ENCODE data around the gene IGF2R. TPM values are rescaled to one million over a fixed set of nuclear protein-coding genes. Genes with fewer than 3 reads are reported as not detected.

IGF2R gene
- total RNA-seq, 1 experiment from 2014 or later: 31.5 TPM

GRCh38 chr6:160030103-160030502, 61.2 kb downstream of the IGF2R start:
- no peaks in the 10 kb centered on the region for H3K9me2 ChIP-seq (replicated peaks; ENCODE audit: low read length)
- H4K20me1 ChIP-seq (ENCODE audit: low read length): no peaks in the 10 kb centered on the region
- POLR2A ChIA-PET (ENCODE audit: unreplicated experiment): no interaction called here
- H3K4me2 ChIP-seq (ENCODE audit: low read length): peak overlapping the region; percentile 60
- peak overlapping the region; percentile 53 for H3K9ac ChIP-seq (ENCODE audit: low read length)
- H2AFZ ChIP-seq (ENCODE audit: low read length): no peak overlapping the region
- peaks cover 24% of the 10 kb centered on the region for H3K4me1 ChIP-seq (ENCODE audit: insufficient read depth, low read length)
- peaks cover 40% of the 10 kb centered on the region for H3K36me3 ChIP-seq (ENCODE audit: low read depth, low read length)
- H3K9me3 ChIP-seq (ENCODE audit: low read length): no peaks in the 10 kb centered on the region
- H3K4me3 ChIP-seq (ENCODE audit: low read length): no peak overlapping the region
- BruUV-seq (replicated peaks): no TSS peak
- ATAC-seq (peak; percentile 85), DNase-seq (peak; percentile 91)
- H3F3A ChIP-seq (ENCODE audit: low read length, unreplicated experiment): no peaks in the 10 kb centered on the region
- no peaks in the 10 kb centered on the region for H3K27me3 ChIP-seq (ENCODE audit: low read length)
- intact Hi-C loops (cut with micrococcal nuclease): no loop called here
- CTCF ChIA-PET: no interaction called here
- H3K27ac ChIP-seq (ENCODE audit: low read length): peak overlapping the region; percentile 78
- TF ChIP-seq EZH2 (IDR thresholded peaks at IDR 0.05; ENCODE audit: low read length, unreplicated experiment): no peak
- TF ChIP-seq, protein P1, sequence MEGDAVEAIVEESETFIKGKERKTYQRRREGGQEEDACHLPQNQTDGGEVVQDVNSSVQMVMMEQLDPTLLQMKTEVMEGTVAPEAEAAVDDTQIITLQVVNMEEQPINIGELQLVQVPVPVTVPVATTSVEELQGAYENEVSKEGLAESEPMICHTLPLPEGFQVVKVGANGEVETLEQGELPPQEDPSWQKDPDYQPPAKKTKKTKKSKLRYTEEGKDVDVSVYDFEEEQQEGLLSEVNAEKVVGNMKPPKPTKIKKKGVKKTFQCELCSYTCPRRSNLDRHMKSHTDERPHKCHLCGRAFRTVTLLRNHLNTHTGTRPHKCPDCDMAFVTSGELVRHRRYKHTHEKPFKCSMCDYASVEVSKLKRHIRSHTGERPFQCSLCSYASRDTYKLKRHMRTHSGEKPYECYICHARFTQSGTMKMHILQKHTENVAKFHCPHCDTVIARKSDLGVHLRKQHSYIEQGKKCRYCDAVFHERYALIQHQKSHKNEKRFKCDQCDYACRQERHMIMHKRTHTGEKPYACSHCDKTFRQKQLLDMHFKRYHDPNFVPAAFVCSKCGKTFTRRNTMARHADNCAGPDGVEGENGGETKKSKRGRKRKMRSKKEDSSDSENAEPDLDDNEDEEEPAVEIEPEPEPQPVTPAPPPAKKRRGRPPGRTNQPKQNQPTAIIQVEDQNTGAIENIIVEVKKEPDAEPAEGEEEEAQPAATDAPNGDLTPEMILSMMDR (conservative IDR thresholded peaks at IDR 0.05; ENCODE audit: low read depth, low read length): no peak
- TF ChIP-seq EZH2phosphoT487 (IDR thresholded peaks at IDR 0.05; ENCODE audit: borderline replicate concordance, low read length): no peak
- H3K79me2 ChIP-seq (ENCODE audit: low read length): no peaks in the 10 kb centered on the region

DNA sequence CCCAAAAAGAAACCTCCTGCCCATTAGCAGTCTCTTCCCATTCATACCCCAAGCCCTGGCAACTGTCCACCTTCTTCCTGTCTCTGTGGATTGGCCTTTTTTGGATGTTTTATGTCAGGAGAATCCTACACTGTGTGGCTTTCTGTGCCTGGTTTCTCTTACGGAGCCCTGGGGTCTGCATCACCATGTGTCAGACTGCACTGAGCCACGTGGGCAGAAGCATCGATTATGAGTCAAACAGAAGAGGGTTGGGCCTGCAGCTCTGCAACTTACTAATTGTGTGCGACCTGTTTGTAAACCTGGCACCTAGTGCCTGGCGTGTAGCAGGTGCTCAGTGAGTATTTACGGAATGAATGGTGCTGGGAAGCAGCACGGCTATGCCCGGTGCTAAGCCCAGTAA, 62.6 kb downstream of the IGF2R start:
- Histone ChIP-seq H3K9ac (ENCODE audit: low read length) (no peak overlapping the region), H3K4me1 (ENCODE audit: insufficient read depth, low read length) (peaks cover 33% of the 10 kb centered on the region), H2AFZ (ENCODE audit: low read length) (no peak overlapping the region), H3K4me2 (ENCODE audit: low read length) (no peak overlapping the region), H3K27ac (ENCODE audit: low read length) (peak overlapping the region; percentile 78), H3K4me3 (ENCODE audit: low read length) (no peak overlapping the region), H4K20me1 (ENCODE audit: low read length) (no peaks in the 10 kb centered on the region), H3K9me3 (ENCODE audit: low read length) (no peaks in the 10 kb centered on the region), H3K27me3 (ENCODE audit: low read length) (no peaks in the 10 kb centered on the region), H3K9me2 (replicated peaks; ENCODE audit: low read length) (no peaks in the 10 kb centered on the region), H3K36me3 (ENCODE audit: low read depth, low read length) (peaks cover 45% of the 10 kb centered on the region), H3F3A (ENCODE audit: low read length, unreplicated experiment) (no peaks in the 10 kb centered on the region), H3K79me2 (ENCODE audit: low read length) (no peaks in the 10 kb centered on the region)
- intact Hi-C loops (cut with micrococcal nuclease): no loop called here
- POLR2A ChIA-PET (ENCODE audit: unreplicated experiment): no interaction called here
- no peak for ATAC-seq
- peak; percentile 37 for DNase-seq
- TF ChIP-seq, protein P1 (conservative IDR thresholded peaks at IDR 0.05; ENCODE audit: low read depth, low read length): no peak
- no peak for TF ChIP-seq EZH2phosphoT487 (IDR thresholded peaks at IDR 0.05; ENCODE audit: borderline replicate concordance, low read length)
- no peak for TF ChIP-seq EZH2 (IDR thresholded peaks at IDR 0.05; ENCODE audit: low read length, unreplicated experiment)
- CTCF ChIA-PET: no interaction called here
- BruUV-seq (replicated peaks): no TSS peak

DNA sequence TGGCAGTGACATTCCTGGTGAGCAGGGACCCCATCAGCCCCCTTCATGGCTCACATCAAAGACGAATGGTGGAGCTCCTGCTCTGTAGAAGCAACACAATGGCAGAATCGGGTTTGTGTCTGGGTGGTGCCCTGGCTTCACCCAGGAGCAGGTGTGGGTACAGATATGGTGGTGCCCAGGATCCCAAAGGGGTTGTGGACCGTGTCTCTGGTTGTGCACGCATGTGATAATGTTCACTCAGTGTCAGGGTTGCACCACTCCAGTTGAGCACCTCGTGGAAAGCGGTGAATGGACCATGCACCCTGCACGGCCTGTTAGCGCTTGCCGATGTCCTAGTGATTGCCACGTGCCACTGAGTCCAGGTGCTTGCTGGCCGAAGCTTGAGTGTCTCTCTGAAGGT, 63.0 kb downstream of the IGF2R start:
- DNase-seq (no peak), ATAC-seq (no peak)
- H3K9ac ChIP-seq (ENCODE audit: low read length): no peak overlapping the region
- no peaks in the 10 kb centered on the region for H4K20me1 ChIP-seq (ENCODE audit: low read length)
- intact Hi-C loops (cut with micrococcal nuclease): no loop called here
- H3K9me2 ChIP-seq (replicated peaks; ENCODE audit: low read length): no peaks in the 10 kb centered on the region
- ChIA-PET CTCF (no interaction called here), POLR2A (ENCODE audit: unreplicated experiment) (no interaction called here)
- peaks cover 43% of the 10 kb centered on the region for H3K36me3 ChIP-seq (ENCODE audit: low read depth, low read length)
- H3K4me3 ChIP-seq (ENCODE audit: low read length): no peak overlapping the region
- TF ChIP-seq, protein P1 (conservative IDR thresholded peaks at IDR 0.05; ENCODE audit: low read depth, low read length): no peak
- TF ChIP-seq EZH2 (IDR thresholded peaks at IDR 0.05; ENCODE audit: low read length, unreplicated experiment) (no peak), EZH2phosphoT487 (IDR thresholded peaks at IDR 0.05; ENCODE audit: borderline replicate concordance, low read length) (no peak)
- no peaks in the 10 kb centered on the region for H3K79me2 ChIP-seq (ENCODE audit: low read length)
- no peak overlapping the region for H3K4me2 ChIP-seq (ENCODE audit: low read length)
- H3K9me3 ChIP-seq (ENCODE audit: low read length): no peaks in the 10 kb centered on the region
- no peak overlapping the region for H2AFZ ChIP-seq (ENCODE audit: low read length)
- H3K27me3 ChIP-seq (ENCODE audit: low read length): no peaks in the 10 kb centered on the region
- H3F3A ChIP-seq (ENCODE audit: low read length, unreplicated experiment): no peaks in the 10 kb centered on the region
- peaks cover 37% of the 10 kb centered on the region for H3K4me1 ChIP-seq (ENCODE audit: insufficient read depth, low read length)
- no peak overlapping the region for H3K27ac ChIP-seq (ENCODE audit: low read length)
- no TSS peak for BruUV-seq (replicated peaks)
